Type B pancreatic cell (in vitro differentiated cells): Measurements from ENCODE around the gene TRAPPC5. TPM values are rescaled to one million over a fixed set of nuclear protein-coding genes. Genes with fewer than 3 reads are reported as not detected.

Experiments
- DNase-seq: peaks from one replicate; pipeline ENCODE4 v3.0.0; 2021; ENCODE audit warnings: mixed read lengths; ENCODE audit not compliant: unreplicated experiment; ENCODE audit errors: extremely low spot score
- H3K27ac Mint-ChIP-seq: 2 replicates; pipeline ENCODE4 v1.8.0; 2021; ENCODE audit warnings: mild to moderate bottlenecking, mixed read lengths
- H3K27me3 Mint-ChIP-seq: 2 replicates; pipeline ENCODE4 v1.8.0; 2021; ENCODE audit warnings: mixed read lengths
- H3K36me3 Mint-ChIP-seq: 2 replicates; pipeline ENCODE4 v1.8.0; 2021; ENCODE audit warnings: mixed read lengths
- H3K4me1 Mint-ChIP-seq: one replicate; pipeline ENCODE4 v1.8.0; 2021; ENCODE audit warnings: mixed read lengths; ENCODE audit not compliant: unreplicated experiment
- H3K4me3 Mint-ChIP-seq: 2 replicates; pipeline ENCODE4 v1.8.0; 2021; ENCODE audit warnings: mild to moderate bottlenecking, mixed read lengths
- H3K9me3 Mint-ChIP-seq: 2 replicates; pipeline ENCODE4 v1.8.0; 2021; ENCODE audit warnings: mixed read lengths
- CTCF ChIP-seq: fragments of 200-600 bp; sonication (generic); conservative IDR thresholded peaks from 2 replicates; pipeline ENCODE4 v1.5.0; 2021; ENCODE audit warnings: antibody characterized with exemption, mild to moderate bottlenecking
- long read RNA-seq: library from polyadenylated mRNA; unstranded; transcript quantifications from one replicate; pipeline ENCODE4 v2.0.0, GENCODE V29; 2020
- total RNA-seq: library from RNA; stranded (reverse); gene quantifications from 2 replicates; pipeline ENCODE4 v1.2.1, GENCODE V29; 2021; ENCODE audit warnings: low replicate concordance

Gene TRAPPC5
- 92.6 and 107 TPM in 2 replicates for total RNA-seq
- long read RNA-seq, full-length matches to known transcripts, result 12 of 12 reads
- long read RNA-seq, partial matches to known transcripts, result 0 of 12 reads
- long read RNA-seq, other reads (novel, unspliced or antisense), result 0 of 12 reads

GRCh38 chr19:7680606-7681339, at the start of gene TRAPPC5:
Gene TRAPPC5, plus strand, starts transcription at chr19:7680833. Its CDS starts 1,421 bp downstream, at chr19:7682254.
- H3K4me1 Mint-ChIP-seq, result peaks cover 9% of the 10 kb centered on the region

GRCh38 chr19:7631577-7631976, 49.1 kb upstream of the TRAPPC5 start:
- Mint-ChIP-seq H3K4me3 (peak overlapping the region; percentile 59), H3K4me1 (peaks cover 17% of the 10 kb centered on the region), H3K9me3 (no peaks in the 10 kb centered on the region), H3K36me3 (peaks cover 8% of the 10 kb centered on the region), H3K27me3 (peaks cover 18% of the 10 kb centered on the region), H3K27ac (peak overlapping the region; percentile 31)
- DNase-seq, result no peak
- TF ChIP-seq CTCF, result no peak

More at GRCh38 chr19:7680606-7681339, at the start of gene TRAPPC5:
- DNase-seq, result peak; percentile 92
- Mint-ChIP-seq H3K36me3 (peaks cover 9% of the 10 kb centered on the region), H3K4me3 (peak within 1 kb of the TSS; percentile 90), H3K27ac (peak within 1 kb of the TSS; percentile 72), H3K9me3 (no peaks in the 10 kb centered on the region), H3K27me3 (peaks cover 30% of the 10 kb centered on the region)
- peak; percentile 97 for TF ChIP-seq CTCF

GRCh38 chr19:7632340-7633203, 48.1 kb upstream of the TRAPPC5 start:
- Mint-ChIP-seq H3K36me3 (peaks cover 8% of the 10 kb centered on the region), H3K4me3 (no peak overlapping the region), H3K9me3 (no peaks in the 10 kb centered on the region)

GRCh38 chr19:7633698-7634097, 46.9 kb upstream of the TRAPPC5 start, which contains the start of gene PCP2:
Gene PCP2, minus strand, starts transcription at chr19:7633719. Its CDS starts 262 bp downstream, at chr19:7633457.
- no peak for DNase-seq
- peak within 1 kb of the TSS; percentile 56 for H3K4me3 Mint-ChIP-seq
- H3K27me3 Mint-ChIP-seq, result peaks cover 24% of the 10 kb centered on the region
- no peaks in the 10 kb centered on the region for H3K9me3 Mint-ChIP-seq
- H3K36me3 Mint-ChIP-seq, result peaks cover 8% of the 10 kb centered on the region
- peak within 1 kb of the TSS; percentile 44 for H3K27ac Mint-ChIP-seq
- peaks cover 11% of the 10 kb centered on the region for H3K4me1 Mint-ChIP-seq
- TF ChIP-seq CTCF, result no peak

More at GRCh38 chr19:7632340-7633203, 48.1 kb upstream of the TRAPPC5 start:
- Mint-ChIP-seq H3K4me1 (peaks cover 17% of the 10 kb centered on the region), H3K27me3 (peaks cover 19% of the 10 kb centered on the region), H3K27ac (no peak overlapping the region)
- no peak for TF ChIP-seq CTCF
- DNase-seq, result no peak

DNA sequence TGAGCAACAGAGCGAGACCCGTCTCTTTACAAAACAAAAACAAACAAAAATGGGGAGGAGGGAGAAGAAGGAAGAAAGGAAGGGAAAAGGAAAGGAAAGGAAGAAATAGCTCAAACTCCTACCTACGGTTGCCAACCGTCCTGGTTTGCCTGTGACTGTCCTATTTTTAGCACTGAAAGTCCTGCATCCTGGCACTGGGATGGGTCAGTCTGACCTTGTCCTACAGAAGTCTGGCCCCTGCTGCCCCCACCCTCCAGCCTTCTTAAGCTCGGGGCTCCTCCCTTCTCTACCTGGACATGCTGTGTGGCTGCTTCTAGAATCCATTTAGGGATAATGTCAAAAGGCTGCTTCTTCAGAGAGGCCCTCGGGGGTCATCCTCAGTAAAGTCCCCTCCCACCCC, 45.0 kb upstream of the TRAPPC5 start:
- Mint-ChIP-seq H3K36me3 (no peaks in the 10 kb centered on the region), H3K27ac (peak overlapping the region; percentile 43), H3K9me3 (no peaks in the 10 kb centered on the region), H3K4me3 (peak overlapping the region; percentile 77), H3K4me1 (no peaks in the 10 kb centered on the region), H3K27me3 (peaks cover 28% of the 10 kb centered on the region)
- no peak for TF ChIP-seq CTCF
- no peak for DNase-seq
